ENCODE results near the gene SNX8.

DNA sequence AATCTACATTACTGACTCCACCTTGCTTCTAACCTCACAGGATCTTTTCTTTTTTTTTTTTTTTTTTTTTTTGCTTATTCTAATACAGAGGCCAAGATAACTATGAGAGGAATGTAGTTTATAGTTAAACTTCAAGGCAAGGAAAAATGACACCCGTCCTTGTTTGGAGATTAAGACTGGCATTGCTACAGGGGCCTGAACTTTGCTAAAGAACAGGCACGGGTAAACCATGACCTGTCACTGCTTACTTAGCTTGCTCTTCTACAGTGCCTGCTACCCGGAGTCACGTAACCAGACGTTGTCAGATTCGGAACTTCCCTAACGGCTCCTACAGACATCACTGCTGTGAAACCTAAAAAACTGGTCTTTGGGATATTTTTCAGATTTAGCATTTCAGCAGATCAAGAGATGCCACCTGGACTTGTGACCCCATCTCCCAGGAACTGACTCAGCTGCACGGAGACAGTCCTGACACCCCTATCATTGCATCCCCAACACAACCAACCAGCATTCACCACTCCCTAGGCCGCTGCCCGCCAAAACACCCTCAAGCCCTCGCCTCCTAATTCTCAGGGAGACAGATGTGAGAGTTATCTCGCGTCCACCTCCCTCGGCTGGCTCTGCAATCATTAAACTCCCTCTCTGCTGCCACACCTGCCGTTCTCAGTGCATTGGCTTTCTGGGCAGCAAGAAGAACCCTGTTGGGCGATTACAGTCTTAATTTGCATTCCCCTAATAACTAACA lies 109.0 kb downstream of the SNX8 start:
- TF ChIP-seq EZH2phosphoT487 (IDR thresholded peaks at IDR 0.05; ENCODE audit: insufficient read depth, low read depth) (no peak), EZH2 (IDR thresholded peaks at IDR 0.05; ENCODE audit: insufficient read depth, poor library complexity, severe bottlenecking) (no peak)
